ENCODE results near the gene SYN1. TPM values are rescaled to one million over a fixed set of nuclear protein-coding genes. Genes with fewer than 3 reads are reported as not detected.

SYN1 gene
- total RNA-seq, 4 donors from 2014 or later, result 0.16 to 0.41 (median 0.39) TPM

DNA sequence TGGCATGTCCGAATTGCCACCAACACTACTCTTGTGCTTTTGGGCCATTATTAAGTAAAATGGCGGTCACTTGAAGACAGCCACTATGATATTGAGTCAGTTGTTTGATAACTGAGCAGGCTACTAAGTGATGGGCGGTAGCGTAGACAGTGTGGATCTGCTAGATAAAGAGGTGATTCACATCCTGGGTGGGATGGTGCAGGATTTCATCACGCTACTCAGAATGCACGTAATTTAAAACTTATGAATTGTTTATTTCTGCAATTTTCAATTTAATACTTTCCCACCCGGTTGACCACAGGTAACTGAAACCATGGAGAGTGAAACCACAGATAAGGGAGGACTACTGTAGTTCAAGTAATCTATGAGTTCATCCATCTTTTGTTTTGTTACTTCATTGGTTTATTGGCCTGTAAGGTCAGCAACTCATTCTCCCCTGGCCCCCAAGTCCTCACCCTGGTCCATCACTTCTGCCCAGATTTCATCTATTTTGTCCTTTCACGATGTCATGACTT lies 55.8 kb downstream of the SYN1 start:
- no peak for DNase-seq
- Histone ChIP-seq H3K27me3 (no peaks in the 10 kb centered on the region), H3K36me3 (peaks cover 0 to 5% (median 0%) of the 10 kb centered on the region in 4 donors), H3K4me1 (peaks cover 0 to 29% (median 6%) of the 10 kb centered on the region in 4 donors), H3K27ac (no peak overlapping the region), H3K9me3 (no peaks in the 10 kb centered on the region), H3K4me3 (no peak overlapping the region)
- WGBS, 2 donors (ENCODE audit: low coverage in 1 of 2), result 74 to 80% methylated on average over 5 to 8 of the region's 8 CpGs
- TF ChIP-seq POLR2A (IDR thresholded peaks at IDR 0.05) (no peak), EP300 (IDR thresholded peaks at IDR 0.05; ENCODE audit: low read depth) (no peak), POLR2AphosphoS5 (IDR thresholded peaks at IDR 0.05) (no peak)
- TF ChIP-seq, protein P1, sequence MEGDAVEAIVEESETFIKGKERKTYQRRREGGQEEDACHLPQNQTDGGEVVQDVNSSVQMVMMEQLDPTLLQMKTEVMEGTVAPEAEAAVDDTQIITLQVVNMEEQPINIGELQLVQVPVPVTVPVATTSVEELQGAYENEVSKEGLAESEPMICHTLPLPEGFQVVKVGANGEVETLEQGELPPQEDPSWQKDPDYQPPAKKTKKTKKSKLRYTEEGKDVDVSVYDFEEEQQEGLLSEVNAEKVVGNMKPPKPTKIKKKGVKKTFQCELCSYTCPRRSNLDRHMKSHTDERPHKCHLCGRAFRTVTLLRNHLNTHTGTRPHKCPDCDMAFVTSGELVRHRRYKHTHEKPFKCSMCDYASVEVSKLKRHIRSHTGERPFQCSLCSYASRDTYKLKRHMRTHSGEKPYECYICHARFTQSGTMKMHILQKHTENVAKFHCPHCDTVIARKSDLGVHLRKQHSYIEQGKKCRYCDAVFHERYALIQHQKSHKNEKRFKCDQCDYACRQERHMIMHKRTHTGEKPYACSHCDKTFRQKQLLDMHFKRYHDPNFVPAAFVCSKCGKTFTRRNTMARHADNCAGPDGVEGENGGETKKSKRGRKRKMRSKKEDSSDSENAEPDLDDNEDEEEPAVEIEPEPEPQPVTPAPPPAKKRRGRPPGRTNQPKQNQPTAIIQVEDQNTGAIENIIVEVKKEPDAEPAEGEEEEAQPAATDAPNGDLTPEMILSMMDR (IDR thresholded peaks at IDR 0.05), result no peak
- in situ Hi-C loops (cut with MboI; ENCODE audit: low pct_ligation_motif_present in 1 of 4, low pct_unique_long_range_greater_than_20kb in 1 of 4, low sequenced_read_pairs in 3 of 4) (loop anchor here in 1 of 4 donors (10.0 kb wide), 1 partner anchor 81 kb away; no protein-coding TSS in a partner anchor), intact Hi-C loops (cut with DNase I; ENCODE audit: low total_unique reads) (no loop called here)

DNA sequence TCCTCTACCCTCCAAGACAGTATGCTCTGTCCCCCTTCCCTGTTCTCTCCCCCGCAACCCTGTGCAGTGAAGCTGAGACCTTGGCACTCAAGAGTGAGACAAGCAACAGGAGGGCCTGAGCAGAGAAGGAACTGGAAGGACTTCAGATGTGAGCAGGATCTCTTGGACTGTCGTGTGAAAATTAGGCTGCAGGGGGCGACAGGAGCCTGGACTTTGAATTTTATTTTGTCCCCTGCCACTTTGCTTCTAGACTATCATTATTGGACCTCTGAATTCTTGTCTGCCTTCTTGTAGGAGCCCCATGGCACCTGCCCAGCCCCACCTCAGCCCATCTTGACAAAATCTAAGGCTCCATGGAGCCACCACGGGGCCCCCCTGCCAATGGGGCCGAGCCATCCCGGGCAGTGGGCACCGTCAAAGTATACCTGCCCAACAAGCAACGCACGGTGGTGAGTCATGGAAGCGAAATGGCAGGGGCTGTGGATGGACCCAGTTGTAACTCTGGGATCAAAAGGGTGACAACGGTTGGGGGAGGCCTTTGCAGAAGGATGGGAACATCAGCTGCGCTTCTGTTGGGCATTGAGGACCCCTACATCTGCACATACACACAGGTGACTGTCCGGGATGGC lies 56.9 kb downstream of the SYN1 start:
- intact Hi-C loops (cut with DNase I; ENCODE audit: low total_unique reads), result no loop called here
- Histone ChIP-seq H3K9me3 (no peaks in the 10 kb centered on the region), H3K4me3 (no peak overlapping the region), H3K27me3 (no peaks in the 10 kb centered on the region), H3K27ac (no peak overlapping the region), H3K36me3 (peaks cover 0 to 5% (median 0%) of the 10 kb centered on the region in 4 donors), H3K4me1 (peaks cover 0 to 29% (median 6%) of the 10 kb centered on the region in 4 donors)
- 71% methylated on average over 13 of the region's 13 CpGs; no CpG with 5 or more reads in 1 of the 2 donors for WGBS, 2 donors (ENCODE audit: low coverage in 1 of 2)
- TF ChIP-seq POLR2AphosphoS5 (IDR thresholded peaks at IDR 0.05), result no peak
- TF ChIP-seq, protein P1 (IDR thresholded peaks at IDR 0.05), result peak in 3 of 5 experiments; percentile 12 to 19 (median 16)
- DNase-seq, result no peak
- in situ Hi-C loops (cut with MboI; ENCODE audit: low pct_ligation_motif_present in 1 of 4, low pct_unique_long_range_greater_than_20kb in 1 of 4, low sequenced_read_pairs in 3 of 4), result loop anchor here in 1 of 4 donors (10.0 kb wide), 1 partner anchor 82 kb away; no protein-coding TSS in a partner anchor

DNA sequence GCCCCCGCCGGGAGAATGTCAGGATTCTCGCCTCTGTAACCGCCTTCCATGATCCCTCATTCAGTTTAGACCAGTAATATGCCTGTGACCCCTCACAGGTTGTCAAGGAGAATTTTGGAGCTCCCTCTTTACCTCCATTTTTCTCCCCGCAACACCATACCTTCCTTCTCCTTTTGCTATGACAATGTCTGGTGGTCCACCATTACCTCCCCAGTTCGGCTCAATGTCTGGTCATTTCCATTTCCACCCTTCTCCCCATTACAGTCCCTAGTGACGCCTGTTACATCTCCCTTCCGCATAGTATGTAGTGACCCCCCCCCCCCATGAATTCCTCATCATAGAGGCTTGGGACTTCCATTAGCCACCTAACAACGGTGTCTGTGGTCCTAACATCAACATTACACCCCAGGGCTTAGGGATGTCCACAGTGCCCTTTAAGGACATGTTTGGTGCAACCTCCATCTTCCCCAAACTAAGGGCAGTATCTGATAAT lies 58.0 kb downstream of the SYN1 start:
- Histone ChIP-seq H3K27me3 (no peaks in the 10 kb centered on the region), H3K4me3 (peak overlapping the region; percentile 52 to 78 (median 66)), H3K36me3 (peaks cover 0 to 5% (median 0%) of the 10 kb centered on the region in 4 donors), H3K27ac (peak overlapping the region; percentile 91 to 95 (median 95)), H3K4me1 (peaks cover 0 to 32% (median 6%) of the 10 kb centered on the region in 4 donors), H3K9me3 (no peaks in the 10 kb centered on the region)
- TF ChIP-seq EP300 (IDR thresholded peaks at IDR 0.05; ENCODE audit: low read depth) (no peak), POLR2A (IDR thresholded peaks at IDR 0.05) (no peak), POLR2AphosphoS5 (IDR thresholded peaks at IDR 0.05) (no peak)
- TF ChIP-seq, protein P1 (IDR thresholded peaks at IDR 0.05), result no peak
- intact Hi-C loops (cut with DNase I; ENCODE audit: low total_unique reads), result no loop called here
- DNase-seq, result no peak
- WGBS, 2 donors (ENCODE audit: low coverage in 1 of 2), result 43% methylated on average over 9 of the region's 9 CpGs; no CpG with 5 or more reads in 1 of the 2 donors
- in situ Hi-C loops (cut with MboI; ENCODE audit: low pct_ligation_motif_present in 1 of 4, low pct_unique_long_range_greater_than_20kb in 1 of 4, low sequenced_read_pairs in 3 of 4), result loop anchor here in 1 of 4 donors (10.0 kb wide), 1 partner anchor 83 kb away; no protein-coding TSS in a partner anchor

DNA sequence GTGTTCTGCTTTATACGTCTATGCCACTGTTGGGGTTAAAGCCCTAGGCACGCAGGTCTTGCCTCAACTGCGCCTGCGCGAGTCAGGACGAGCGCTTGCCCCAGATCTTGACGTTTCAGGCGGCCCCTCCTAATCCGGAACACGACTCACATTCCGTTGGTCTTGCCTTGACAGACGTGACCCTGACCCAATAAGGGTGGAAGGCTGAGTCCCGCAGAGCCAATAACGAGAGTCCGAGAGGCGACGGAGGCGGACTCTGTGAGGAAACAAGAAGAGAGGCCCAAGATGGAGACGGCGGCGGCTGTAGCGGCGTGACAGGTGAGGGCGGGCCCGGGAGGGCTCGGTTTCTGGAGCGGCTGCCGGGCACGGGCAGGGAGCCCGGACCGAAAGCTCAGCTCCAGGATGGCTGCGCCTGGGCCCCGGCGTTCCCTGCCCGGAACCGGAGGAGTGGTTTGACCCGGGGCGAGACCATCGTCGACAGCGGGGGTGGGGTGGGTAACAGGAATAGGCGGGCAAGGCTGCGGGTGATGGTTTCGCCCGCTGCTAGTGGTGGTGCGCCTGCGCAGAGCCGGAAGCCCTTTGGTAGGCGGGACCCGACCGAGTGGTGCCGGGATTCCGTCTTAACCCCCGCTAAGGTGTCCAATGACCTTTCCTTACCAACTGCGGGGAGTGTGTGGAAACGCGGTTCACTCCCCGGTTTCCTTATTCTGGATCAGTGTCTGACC lies 58.6 kb downstream of the SYN1 start, which contains the start of gene ARAF:
ARAF (plus strand) TSS at position 272 of the 725 bp plus-strand sequence. CDS start 1,763 bp downstream, outside the sequence.
- intact Hi-C loops (cut with DNase I; ENCODE audit: low total_unique reads) (no loop called here), in situ Hi-C loops (cut with MboI; ENCODE audit: low pct_ligation_motif_present in 1 of 4, low pct_unique_long_range_greater_than_20kb in 1 of 4, low sequenced_read_pairs in 3 of 4) (loop anchor here in 1 of 4 donors (10.0 kb wide), 1 partner anchor 84 kb away; no protein-coding TSS in a partner anchor)
- 54% methylated on average over 59 of the region's 59 CpGs; no CpG with 5 or more reads in 1 of the 2 donors for WGBS, 2 donors (ENCODE audit: low coverage in 1 of 2)
- H3K27me3 ChIP-seq, result no peaks in the 10 kb centered on the region
- H3K4me1 ChIP-seq, result peaks cover 0 to 33% (median 6%) of the 10 kb centered on the region in 4 donors
- H3K9me3 ChIP-seq, result no peaks in the 10 kb centered on the region
- peak within 1 kb of the TSS; percentile 91 to 95 (median 95) for H3K27ac ChIP-seq
- H3K36me3 ChIP-seq, result peaks cover 0 to 5% (median 0%) of the 10 kb centered on the region in 4 donors
- TF ChIP-seq, protein P1 (IDR thresholded peaks at IDR 0.05), result no peak
- peak; percentile 58 for TF ChIP-seq POLR2A (IDR thresholded peaks at IDR 0.05)
- peak in 2 of 3 donors; percentile 7 to 48 for TF ChIP-seq POLR2AphosphoS5 (IDR thresholded peaks at IDR 0.05)
- DNase-seq, result peak; percentile 96
- peak within 1 kb of the TSS; percentile 52 to 78 (median 66) for H3K4me3 ChIP-seq
